NCI-H1417 treated with DMSO at 0.1 percent for 48 hours (cell line): ENCODE measurements around the gene COL27A1.
A peak's percentile ranks its signal among the peaks of the same experiment; 100 is the strongest.

Experiments
- DNase-seq: peaks from one replicate; lab custom pipeline; 2025; lab: John Stamatoyannopoulos, UW

Gene COL27A1

DNA sequence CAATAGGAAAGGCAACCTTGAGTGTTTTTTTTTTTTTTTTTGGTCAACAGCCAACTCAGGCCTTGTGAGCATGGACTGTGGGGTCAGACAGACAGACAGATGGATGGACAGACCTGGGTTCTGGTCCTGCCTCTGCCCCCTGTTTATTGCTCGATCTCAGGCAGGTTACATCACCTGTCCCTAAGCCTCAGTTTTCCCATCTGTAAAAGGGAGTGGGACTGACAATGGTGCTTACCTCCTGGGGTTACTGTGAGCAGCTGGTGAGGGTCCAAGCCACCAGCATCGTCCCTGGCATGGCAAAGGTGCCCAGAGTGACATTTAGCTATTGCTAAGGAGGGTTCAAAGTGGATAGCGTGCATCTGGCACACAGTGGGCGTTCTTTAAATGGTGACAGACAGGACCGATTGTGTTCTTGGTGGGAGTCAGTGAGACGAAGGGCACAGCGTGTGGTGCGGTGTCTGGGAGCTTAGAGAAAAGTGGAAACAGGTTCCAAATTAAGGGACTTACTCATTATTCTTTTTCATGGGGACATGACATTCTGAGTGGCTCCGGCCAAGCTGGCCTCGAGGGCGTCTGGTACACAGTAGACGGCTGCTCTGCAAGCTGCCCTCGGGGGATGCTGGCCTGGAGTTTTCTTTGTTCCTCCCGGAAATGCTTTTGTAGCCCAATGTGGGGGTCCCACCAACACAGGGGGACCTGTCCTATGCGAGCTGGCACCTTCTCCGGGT is 72.1 kb downstream of the COL27A1 start:
- no peak for DNase-seq

DNA sequence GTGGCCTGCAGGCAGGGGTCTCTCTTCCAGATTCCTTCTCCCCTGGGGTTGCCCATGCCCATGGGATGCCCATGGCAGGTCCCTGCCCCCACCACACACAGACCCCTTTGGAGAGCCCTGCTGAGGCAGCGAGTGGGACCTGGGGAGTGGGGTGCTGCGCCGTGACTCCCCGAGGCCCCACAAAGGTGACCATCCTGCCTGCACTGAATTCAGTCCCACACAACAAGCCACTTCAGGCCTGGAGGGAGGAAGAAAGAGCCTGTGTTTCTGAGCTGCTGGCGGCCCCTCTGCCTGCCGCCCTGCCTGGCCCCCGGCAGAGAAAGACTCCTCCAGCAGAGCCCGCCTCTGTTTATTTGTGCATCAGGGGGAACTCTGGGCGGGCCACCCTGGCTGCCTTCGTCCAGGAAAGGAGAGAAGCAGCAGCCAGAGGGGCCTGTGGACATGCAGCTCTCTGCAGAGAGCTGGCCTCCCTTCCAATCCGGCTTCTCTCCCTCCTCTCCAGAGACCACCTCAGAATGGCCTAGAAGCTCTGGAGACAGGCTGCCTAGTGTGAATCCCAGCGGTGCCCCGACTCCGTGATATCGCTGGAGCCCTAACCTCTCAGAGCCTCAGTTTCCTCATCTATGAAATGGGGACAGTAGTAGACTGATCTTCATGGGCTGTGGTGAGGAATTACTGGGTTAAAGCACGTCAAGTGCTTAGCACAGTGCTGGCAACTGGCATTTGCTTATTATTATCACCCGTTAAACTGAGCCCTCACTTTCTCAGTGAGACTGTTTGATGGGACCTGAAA is 72.9 kb downstream of the COL27A1 start:
- DNase-seq: no peak

DNA sequence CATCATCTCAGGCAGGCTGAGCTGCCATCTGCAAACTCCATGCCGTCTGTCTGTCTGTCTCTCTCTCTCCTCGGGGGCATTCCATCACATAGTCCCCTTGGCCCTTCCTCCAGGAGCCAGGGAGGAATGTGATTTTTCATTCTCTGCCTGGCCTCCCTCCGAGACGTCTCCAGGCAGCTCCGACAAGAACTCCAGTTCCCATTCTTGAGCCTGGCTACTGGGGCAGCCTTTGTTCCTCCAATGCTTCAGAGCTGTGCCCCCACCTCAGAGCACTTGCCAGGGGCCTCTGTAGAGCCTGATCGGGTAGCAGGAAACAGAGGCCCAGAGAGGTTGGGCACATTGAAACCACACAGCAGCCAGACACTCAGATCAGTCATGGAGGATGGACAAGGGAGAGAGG is 74.0 kb downstream of the COL27A1 start:
- no peak for DNase-seq

DNA sequence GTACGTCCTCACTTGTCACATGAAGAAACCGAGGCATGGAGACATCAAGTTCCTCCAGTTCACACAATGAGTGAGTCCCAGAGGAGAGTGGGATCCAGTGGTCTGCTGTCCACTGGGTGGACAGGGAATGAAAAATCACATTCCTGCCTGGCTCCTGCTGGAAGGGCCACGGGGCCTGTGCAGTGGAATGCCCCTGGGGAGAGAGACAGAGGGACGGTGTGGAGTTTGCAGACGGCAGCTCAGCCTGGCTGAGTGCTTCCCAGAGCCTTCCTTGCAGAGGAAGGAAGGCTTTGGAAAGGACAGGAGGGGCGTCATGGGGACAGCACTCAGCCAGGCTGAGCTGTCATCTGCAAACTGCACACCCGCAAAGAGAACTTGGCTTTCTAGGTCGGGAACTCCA is 74.7 kb downstream of the COL27A1 start:
- DNase-seq: no peak

DNA sequence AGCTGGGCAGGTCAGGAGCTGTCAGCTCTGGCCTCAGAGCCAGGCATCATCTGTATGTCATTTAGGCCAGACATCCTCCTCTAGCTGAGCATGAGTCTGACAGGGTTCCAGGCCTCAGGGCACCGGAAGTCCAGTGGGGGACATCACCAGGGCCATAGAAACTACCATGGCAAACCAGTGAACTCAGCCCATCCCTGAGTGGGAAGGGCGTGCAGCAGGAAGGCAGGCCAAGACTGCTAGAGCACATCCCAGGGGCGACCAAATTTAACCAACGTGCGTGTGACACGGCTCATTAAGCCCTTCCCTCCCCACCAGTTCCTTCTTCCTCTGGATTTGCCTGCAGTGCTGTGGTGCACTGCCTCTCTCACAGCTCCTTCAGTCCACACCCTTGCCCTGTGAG is 75.9 kb downstream of the COL27A1 start:
- DNase-seq: no peak

DNA sequence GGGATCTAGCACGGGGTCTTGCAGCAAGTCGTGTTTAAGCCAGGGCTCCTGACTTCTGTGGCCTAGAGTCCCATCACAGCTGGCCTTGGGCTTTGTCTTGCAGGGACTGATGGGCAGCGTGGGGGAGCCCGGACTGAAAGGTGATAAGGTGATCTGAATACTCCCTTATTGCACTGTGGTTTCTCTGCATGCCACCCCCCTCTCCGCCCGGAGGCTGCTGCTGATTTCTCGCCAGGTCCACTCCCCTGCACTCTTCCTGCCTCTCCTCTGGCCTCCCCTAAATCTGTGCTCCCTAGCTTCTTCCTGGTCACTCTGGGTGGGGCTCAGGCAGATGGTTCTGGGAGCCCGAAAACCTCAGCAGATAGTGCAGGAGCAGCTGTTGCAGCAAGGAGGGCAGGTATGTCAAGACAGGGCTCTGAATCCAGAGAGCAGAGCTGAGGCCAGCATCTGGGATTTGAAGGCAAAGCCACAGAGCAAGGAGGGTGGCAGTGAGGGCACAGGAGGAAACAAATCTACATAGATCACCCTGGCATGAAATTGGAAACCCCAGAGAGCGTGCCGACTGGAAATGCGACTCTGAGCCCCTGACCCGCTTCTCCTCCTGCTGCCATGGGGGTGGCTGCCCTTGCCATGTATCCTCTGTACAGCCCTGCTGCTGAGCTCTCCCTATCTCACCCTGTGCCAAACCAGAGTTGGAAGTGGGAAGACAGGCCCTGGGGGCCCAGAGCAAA is 76.5 kb downstream of the COL27A1 start:
- no peak for DNase-seq

DNA sequence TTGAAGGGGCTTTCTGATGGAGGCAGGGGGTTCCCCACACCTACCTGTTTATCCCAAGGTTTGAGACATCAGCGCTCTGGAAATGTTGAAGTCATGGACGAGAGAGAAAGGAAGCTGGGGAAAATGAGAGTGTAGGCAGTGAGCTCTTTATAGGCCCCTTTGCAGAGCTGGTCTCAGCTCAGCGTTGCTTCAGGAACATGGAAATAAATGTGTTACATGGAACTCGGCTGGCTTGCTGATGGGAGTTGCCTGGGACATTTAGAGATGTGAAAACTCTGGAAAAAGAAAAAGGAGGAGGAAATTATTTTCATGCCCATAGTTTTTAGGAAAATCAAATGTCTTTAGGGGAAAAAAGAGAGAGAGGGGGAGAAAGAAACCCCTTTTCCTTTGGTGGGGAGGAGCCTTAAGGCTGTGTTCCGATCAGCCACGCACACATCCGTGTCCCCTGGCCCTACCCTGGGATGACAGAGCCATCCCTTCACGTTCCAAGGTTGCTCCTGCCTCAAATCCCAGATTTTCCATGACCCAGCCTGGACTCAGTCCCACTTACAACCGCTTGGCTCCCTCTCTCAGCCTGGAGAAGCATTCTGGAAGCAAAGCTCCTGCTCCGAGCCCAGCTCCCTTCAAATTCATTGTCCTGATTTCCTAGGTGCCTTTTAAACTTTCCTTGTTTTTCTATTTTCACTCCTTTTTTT is 78.3 kb downstream of the COL27A1 start:
- DNase-seq: no peak

DNA sequence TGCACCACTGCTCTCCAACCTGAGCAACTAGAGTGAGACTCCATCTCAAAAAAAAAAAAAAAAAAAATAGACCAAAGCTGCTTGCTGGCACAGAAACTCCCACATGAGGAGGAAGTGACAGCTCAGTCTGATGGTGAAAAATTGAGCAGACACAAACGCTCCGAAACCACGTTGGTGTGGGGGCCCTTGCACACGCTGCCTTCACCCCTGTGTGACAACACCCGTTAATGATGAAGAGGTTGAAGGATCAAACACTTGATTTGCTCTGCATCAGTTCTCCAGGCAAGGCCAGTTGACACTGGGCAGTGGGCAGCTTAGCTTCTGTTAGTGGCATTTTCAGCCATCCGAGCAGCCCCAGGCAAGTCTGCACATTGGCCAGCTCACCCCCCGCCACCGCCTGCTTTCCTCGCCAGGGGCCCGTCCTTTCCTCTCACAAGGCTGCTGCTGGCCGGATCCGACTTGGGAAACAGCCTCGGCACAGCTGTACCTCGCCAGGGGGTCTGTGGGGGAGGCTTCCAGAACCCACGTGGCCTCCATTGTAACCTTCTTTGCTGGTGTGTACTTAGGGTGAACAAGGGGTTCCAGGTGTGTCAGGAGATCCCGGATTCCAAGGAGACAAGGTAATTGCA is 79.8 kb downstream of the COL27A1 start:
- peak; percentile 12 for DNase-seq

DNA sequence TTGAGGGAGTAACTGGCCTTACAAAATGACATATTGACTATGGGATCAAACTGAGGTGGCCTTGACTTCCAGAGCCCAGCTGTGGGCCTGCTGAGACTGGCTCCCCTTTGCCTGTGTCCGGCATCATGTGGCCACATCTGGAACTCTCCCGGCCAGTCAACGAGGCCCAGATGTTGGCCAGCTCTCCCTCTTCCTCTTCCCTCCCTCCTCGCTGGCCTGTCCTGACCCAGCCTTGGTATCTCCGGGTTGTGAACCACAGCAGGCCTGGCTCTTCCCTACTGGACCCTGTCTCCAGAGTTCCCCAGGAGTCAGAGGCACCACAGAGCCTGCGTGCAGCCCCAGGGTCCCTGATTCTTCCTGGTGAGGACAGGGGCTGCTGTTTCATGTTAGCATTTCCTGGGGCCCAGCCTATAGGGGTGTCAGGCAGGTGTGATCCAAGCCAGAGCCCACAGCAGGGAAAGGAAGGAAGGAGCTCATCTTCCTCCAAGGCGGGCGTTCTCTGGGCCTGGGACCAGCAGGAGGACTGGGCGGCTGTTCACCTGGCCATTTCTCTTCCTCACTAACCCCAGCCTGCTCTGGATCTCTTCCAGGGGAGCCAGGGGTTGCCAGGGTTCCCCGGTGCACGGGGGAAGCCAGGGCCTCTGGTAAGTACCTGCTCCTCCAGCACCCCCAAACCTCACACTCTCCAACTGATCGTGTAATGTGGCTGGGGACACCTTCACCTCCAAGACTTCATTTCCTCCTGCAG is 81.2 kb downstream of the COL27A1 start:
- no peak for DNase-seq

DNA sequence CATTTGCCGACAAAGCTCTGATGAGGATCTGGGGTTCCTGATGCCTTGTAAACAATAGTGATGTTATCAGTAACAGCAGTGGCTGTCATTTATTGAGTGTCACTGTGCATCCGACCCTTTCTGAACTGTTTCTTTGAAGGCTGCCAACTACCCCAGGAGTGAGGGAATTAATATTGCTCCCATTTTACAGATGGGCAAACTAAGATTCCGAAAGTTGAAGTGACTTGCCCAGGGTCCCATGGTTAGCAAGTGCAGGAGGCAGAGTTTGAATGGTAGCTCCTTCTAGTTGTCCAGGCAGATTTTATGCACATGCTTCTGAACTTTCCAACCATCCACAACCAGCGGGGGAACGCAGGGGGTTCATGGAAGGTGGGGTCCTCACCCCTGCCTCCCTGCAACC is 81.9 kb downstream of the COL27A1 start:
- DNase-seq: no peak

DNA sequence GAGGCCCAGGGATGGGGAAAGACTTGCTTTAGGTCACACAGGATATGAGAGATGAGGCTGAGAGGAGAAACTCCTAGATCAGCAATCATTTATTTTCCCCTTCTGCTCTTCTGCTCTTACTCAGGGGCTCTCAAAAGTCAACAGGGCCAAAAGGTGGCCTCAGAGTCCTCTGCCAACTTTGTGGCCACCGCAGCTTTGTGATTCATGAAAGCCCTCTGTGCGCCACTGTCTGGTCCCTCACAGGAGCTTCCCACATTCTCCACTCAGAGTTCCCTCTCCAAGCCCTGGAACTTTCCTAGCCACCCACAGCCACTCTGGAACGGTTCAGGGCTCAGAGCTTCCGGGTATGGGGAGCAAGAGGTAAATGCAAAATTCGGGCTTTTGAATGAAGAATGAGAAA is 82.4 kb downstream of the COL27A1 start:
- no peak for DNase-seq

DNA sequence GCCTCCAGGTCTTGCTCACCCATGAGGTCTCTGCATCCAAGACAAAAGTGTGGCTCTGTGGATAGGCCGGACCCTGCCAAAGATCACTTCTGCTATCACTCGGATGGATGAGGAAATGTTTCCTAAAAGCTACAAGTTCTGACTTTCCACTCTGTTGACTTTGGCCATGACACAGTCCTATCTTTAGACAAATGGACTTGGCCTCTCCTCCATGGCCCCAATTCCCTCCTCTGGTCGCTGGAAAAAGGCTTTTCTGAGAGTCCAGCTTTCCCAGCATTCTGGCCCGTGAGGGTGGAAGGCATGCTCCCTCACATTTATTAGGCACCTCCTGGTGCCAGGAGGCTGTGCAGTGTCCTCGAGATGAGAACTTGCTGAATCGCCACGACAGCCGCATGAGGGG is 83.1 kb downstream of the COL27A1 start:
- no peak for DNase-seq

DNA sequence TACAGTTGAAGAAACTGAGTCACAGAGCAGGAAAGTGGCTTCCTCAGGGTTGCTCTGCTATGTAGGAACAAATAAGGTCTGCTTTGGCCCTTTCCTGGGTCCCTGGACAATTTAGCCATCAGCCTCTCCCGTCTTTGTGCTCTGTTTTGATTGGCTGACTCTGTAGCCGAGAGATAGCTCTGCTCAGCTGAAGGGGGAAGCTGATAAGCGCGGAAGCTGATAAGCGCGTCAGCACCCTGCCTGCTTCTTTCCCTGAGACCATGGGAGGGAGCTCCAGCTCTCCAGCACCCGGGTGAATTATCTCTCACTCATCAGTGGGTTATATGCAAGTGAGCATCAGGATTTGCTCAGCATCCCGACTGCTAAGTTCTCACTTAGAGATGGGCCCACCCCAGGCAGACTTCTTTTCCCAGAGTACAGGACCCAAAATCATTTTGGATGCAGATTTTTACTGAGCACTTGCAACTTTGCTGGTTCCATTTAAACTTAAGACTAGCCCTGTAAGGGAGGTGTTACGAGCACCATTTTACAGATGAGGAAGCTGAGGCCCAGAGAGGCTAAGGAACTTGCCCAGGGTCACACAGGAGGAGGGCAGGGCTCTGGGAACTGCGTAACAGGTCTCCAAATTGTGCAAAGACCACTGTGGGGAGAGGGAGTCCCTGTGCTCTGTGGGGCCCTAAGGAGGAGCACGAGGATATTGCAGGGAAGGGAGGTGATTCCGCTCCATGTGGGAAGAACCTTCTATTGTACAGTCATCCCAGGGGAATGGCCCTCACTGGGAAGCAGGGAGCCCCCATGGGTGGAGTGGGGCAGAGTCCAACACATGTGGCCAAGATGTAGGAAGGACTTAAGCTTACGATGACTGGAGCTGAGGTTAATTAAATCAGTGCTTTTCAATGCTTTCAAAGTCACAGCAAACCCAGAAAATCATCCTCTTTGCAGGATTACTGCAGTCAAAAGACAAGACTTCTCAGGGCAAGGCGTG is 83.8 kb downstream of the COL27A1 start:
- DNase-seq: no peak

DNA sequence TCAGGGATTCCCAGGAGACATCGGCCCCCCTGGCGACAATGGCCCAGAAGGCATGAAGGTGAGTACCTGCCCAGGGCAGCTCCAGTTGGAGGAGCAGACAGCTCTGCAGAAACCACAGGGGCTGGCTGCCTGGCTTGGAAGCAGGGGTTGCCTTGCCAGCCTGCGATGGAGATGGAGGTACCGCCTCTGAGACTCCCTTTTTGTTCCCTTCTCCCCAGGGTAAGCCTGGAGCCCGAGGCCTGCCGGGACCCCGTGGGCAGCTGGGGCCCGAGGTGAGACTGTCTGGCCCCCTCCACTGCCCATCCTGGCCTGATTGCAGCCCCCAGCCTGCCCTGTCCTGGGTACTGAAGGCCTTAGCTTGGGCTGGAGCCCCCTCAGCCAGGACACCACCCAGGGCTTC is 84.9 kb downstream of the COL27A1 start:
- no peak for DNase-seq

DNA sequence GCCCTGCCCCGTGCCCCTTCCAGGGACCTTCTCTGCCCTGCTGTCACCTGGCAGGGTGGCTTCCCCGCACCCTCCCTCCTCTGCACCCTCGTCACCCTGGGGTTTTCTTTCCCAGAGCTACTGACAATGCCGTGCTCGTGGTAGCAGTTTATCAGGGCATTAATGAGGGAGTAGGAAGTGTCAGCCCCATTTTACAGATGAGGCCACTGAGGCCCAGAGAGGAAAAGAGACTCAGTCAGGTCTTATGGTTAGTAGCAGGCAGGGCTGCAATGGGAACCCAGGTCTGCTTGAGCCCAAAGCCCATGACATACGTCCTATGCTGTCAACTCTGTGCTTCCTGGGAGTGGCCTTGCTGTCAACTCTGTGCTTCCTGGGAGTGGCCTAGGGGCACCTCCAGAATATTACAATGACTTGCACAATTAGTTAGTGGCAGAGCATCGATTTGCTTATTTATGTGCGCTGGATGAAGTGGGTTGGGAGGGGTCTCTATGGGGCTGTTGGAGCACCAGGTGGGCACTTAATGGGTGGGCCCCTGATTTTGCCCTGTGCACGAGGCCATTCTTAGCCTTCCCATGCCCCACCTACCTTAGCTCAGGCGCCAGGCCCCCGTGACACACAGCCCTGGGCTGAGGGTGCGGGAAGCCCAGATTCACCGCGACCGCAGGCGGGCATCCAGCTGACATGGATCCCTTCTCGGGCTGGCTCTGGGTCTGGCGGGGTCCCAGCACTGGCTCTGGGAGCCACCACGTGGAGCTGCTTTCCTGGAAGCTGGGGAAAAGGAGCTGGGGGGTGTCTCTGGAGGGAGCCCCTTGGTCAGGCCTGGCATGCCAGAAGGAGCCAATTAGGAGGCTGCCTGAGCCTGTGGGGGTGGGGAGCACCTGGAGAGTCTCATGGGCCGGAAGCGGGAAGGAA is 85.6 kb downstream of the COL27A1 start:
- DNase-seq: no peak

DNA sequence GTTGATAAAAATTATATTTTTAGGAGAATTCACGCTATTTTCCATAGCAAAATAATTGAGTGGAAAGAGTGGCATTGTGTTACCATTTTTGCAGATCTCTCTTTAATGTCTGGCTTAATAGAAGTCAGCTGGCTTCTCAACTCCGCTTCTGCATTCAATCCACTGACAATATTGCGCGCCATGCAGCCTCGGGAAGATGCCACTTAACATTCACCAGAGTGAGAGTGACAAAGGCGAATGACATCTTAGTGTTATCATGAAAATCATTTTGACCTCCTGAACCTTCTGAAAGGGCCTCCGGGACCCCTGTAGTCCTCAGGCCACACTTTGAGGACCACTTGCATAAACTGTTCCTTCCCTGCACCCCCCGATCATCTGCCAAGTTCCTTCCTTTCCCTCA is 87.5 kb downstream of the COL27A1 start:
- no peak for DNase-seq

DNA sequence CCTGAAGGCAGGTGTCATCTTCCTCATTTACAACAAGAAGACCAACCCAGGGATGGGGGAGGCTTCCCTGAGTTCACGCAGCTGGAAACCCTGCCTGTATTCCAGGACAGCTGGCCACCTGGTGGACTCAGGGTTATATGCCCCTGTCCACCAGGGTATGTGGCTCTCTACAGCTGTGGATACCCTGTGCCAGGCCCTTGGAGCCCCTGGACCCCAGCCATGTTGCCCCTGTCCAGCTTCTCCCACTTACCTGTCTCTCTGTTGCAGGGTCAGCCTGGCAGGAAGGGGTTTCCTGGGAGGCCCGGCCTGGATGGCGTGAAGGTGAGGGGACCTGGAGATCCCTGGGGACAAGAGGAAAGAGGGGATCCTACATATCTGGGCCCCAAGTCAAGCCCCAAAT is 87.9 kb downstream of the COL27A1 start:
- DNase-seq: no peak

DNA sequence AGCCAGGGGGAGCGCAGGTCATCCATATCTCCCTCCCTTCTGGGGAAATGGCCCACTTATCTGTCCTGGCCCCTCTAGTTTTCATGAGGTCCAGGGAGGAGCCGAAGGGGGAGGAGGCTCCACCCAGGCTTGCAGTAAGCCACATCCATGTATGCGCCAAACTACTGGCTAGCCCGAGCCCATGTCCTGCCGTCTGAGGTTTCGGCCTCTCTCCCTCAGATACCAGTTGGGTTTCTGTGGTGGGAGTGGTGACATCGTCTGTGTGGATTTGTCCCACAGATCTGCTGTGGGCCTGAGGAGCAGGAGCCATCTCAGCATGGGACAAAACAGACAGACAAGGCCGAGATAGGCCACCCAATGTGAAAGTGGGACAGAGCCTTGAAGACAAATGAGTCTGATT is 89.2 kb downstream of the COL27A1 start:
- no peak for DNase-seq

DNA sequence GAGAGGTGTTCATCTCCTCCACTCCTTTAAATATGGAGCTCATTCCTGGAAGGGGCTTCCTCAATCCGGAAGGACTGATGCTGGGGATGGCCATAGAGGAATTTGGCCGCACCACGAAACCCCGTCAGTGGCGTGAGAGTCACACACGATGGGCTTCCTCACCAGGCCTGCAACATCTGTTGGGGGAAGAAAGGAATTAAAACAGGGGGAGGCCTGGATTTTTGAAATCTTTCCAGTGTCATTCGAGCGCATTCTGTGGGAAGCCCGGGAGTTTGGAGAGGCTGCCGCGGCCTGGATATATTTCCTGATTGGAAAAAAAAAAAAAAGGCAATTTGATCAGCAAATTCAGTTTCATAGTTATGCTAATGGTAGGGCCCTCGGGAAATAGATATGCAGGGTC is 91.2 kb downstream of the COL27A1 start:
- DNase-seq: no peak
